Measurements from ENCODE around the gene GSTO2. TPM values are rescaled to one million over a fixed set of nuclear protein-coding genes. Genes with fewer than 3 reads are reported as not detected.
A peak's percentile ranks its signal among the peaks of the same experiment; 100 is the strongest.

GSTO2 gene
- total and polyA plus RNA-seq, 2 experiments from 2014 or later: 0.37 to 2.5 TPM

DNA sequence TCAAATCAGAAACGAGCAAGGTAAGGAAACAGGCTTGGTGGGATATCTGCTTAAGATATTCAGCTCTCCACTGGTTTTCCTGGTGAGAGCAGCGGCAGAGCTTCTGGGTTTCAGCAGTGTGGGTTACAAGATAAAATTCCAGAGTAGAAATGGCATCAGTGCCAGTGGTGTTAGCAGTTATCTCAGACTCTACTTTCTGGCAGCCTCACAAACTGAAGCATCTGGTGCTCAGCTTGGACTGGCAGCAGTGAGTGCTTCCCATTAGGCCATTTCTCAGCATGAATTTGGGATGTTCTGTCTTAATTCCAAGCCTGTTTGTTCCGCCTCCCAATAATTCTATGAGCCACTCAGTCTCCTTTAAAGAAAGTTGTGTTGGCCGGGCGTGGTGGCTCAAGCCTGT lies 6.9 kb upstream of the GSTO2 start:
- Histone ChIP-seq H3K4me1 (ENCODE audit: insufficient read depth) (peaks cover 22% of the 10 kb centered on the region), H3K4me3 (no peak overlapping the region), H3K9me3 (ENCODE audit: low read depth) (no peaks in the 10 kb centered on the region), H3K9me2 (replicated peaks; ENCODE audit: insufficient read depth) (no peaks in the 10 kb centered on the region), H3K79me2 (peaks cover 58% of the 10 kb centered on the region), H2AFZ (no peak overlapping the region), H3K27me3 (no peaks in the 10 kb centered on the region), H3K36me3 (replicated peaks; ENCODE audit: insufficient read depth, low read depth) (peaks cover 3% of the 10 kb centered on the region), H3K27ac (no peak overlapping the region), H4K20me1 (ENCODE audit: insufficient read depth, poor library complexity, severe bottlenecking) (no peaks in the 10 kb centered on the region), H3K4me2 (no peak overlapping the region)
- no peak for TF ChIP-seq EZH2 (IDR thresholded peaks at IDR 0.05; ENCODE audit: borderline replicate concordance)
- TF ChIP-seq EZH2phosphoT487 (IDR thresholded peaks at IDR 0.05; ENCODE audit: low read depth, severe bottlenecking, unreplicated experiment): no peak
- TF ChIP-seq, protein P1, sequence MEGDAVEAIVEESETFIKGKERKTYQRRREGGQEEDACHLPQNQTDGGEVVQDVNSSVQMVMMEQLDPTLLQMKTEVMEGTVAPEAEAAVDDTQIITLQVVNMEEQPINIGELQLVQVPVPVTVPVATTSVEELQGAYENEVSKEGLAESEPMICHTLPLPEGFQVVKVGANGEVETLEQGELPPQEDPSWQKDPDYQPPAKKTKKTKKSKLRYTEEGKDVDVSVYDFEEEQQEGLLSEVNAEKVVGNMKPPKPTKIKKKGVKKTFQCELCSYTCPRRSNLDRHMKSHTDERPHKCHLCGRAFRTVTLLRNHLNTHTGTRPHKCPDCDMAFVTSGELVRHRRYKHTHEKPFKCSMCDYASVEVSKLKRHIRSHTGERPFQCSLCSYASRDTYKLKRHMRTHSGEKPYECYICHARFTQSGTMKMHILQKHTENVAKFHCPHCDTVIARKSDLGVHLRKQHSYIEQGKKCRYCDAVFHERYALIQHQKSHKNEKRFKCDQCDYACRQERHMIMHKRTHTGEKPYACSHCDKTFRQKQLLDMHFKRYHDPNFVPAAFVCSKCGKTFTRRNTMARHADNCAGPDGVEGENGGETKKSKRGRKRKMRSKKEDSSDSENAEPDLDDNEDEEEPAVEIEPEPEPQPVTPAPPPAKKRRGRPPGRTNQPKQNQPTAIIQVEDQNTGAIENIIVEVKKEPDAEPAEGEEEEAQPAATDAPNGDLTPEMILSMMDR (IDR thresholded peaks at IDR 0.05; ENCODE audit: poor library complexity): no peak
- WGBS (ENCODE audit: low lambda C conversion rate, missing lambda C conversion rate): 80% methylated on average over 5 of the region's 5 CpGs
- no peak for DNase-seq (ENCODE audit: low spot score)

DNA sequence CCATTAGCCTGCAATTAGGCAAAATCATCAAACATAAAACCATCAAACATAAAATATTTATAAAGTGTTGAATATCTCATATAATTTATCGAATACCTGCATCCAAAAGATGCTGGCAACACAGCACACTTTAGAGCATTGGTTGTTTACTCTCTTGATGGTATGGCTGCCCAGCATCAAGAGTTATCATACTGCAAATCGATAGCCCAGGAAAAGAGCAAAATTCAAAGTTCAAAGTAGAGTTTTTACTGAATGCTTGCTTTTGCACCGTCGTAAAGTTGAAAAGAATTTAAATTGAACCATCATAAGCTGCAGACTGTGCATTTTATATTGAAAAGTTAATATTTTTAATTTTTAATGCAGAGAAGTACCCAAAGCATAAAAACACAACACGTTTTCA lies 4.2 kb upstream of the GSTO2 start:
- TF ChIP-seq EZH2 (IDR thresholded peaks at IDR 0.05; ENCODE audit: borderline replicate concordance): no peak
- no peak for TF ChIP-seq EZH2phosphoT487 (IDR thresholded peaks at IDR 0.05; ENCODE audit: low read depth, severe bottlenecking, unreplicated experiment)
- TF ChIP-seq, protein P1 (IDR thresholded peaks at IDR 0.05; ENCODE audit: poor library complexity): no peak
- WGBS (ENCODE audit: low lambda C conversion rate, missing lambda C conversion rate): 70% methylated on average over 5 of the region's 5 CpGs
- Histone ChIP-seq H3K9me3 (ENCODE audit: low read depth) (no peaks in the 10 kb centered on the region), H3K4me1 (ENCODE audit: insufficient read depth) (peaks cover 16% of the 10 kb centered on the region), H3K4me2 (peak overlapping the region; percentile 11), H3K36me3 (replicated peaks; ENCODE audit: insufficient read depth, low read depth) (peaks cover 3% of the 10 kb centered on the region), H3K4me3 (no peak overlapping the region), H2AFZ (no peak overlapping the region), H3K27me3 (no peaks in the 10 kb centered on the region), H4K20me1 (ENCODE audit: insufficient read depth, poor library complexity, severe bottlenecking) (no peaks in the 10 kb centered on the region), H3K79me2 (peaks cover 33% of the 10 kb centered on the region), H3K27ac (no peak overlapping the region), H3K9me2 (replicated peaks; ENCODE audit: insufficient read depth) (no peaks in the 10 kb centered on the region)
- DNase-seq (ENCODE audit: low spot score): no peak

DNA sequence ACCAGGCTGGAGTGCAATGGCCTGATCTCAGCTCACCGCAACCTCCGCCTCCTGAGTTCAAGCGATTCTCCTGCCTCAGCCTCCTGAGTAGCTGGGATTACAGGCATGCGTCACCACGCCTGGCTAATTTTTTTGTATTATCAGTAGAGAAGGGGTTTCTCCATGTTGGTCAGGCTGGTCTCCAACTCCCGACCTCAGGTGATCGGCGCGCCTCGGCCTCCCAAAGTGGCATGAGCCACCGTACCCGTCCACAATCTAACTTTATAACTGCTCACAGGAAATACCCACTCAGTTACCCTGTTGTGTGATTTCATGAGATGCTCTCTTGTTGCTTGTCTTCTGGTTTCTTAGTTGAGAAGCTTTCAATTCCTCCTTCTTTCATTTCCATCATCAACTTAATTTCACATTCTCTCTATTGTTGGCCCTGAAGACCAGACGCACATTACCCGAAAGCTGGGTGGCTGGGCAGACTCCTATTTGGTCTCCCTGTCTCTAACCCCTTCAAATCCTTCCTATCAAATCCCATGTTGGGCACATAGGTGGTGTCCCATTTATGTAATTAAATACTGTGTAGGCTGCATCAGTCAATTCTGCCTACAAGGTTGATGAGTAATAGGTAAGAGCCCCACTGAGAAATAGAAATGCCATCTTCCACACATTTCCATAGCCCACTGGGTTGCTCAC lies 1.1 kb upstream of the GSTO2 start:
- Histone ChIP-seq H3K27ac (peak overlapping the region; percentile 84), H3K27me3 (no peaks in the 10 kb centered on the region), H3K9me3 (ENCODE audit: low read depth) (no peaks in the 10 kb centered on the region), H3K9me2 (replicated peaks; ENCODE audit: insufficient read depth) (no peaks in the 10 kb centered on the region), H3K4me3 (peak overlapping the region; percentile 54), H2AFZ (no peak overlapping the region), H3K4me2 (peak overlapping the region; percentile 81), H3K36me3 (replicated peaks; ENCODE audit: insufficient read depth, low read depth) (peaks cover 1% of the 10 kb centered on the region), H3K4me1 (ENCODE audit: insufficient read depth) (peaks cover 3% of the 10 kb centered on the region), H3K79me2 (peaks cover 13% of the 10 kb centered on the region), H4K20me1 (ENCODE audit: insufficient read depth, poor library complexity, severe bottlenecking) (no peaks in the 10 kb centered on the region)
- no peak for TF ChIP-seq EZH2phosphoT487 (IDR thresholded peaks at IDR 0.05; ENCODE audit: low read depth, severe bottlenecking, unreplicated experiment)
- no peak for TF ChIP-seq EZH2 (IDR thresholded peaks at IDR 0.05; ENCODE audit: borderline replicate concordance)
- TF ChIP-seq, protein P1 (IDR thresholded peaks at IDR 0.05; ENCODE audit: poor library complexity): no peak
- DNase-seq (ENCODE audit: low spot score): no peak
- 89% methylated on average over 14 of the region's 14 CpGs for WGBS (ENCODE audit: low lambda C conversion rate, missing lambda C conversion rate)

All from hepatocyte (in vitro differentiated cells).